ENCODE measurements around the gene CELSR1. TPM values are rescaled to one million over a fixed set of nuclear protein-coding genes. Genes with fewer than 3 reads are reported as not detected.
A peak's percentile ranks its signal among the peaks of the same experiment; 100 is the strongest.

The CELSR1 gene
- total RNA-seq, 1 donor from 2014 or later = 18.8 TPM

GRCh38 chr22:46547179-46547882, 9.9 kb upstream of the CELSR1 start:
- peak in 1 of 2 experiments; percentile 66 for DNase-seq (ENCODE audit: low spot score in 2 of 2, unreplicated experiment in 2 of 2)
- H3K9me3 Mint-ChIP-seq = peaks cover under 1% of the 10 kb centered on the region
- TF ChIP-seq CTCF (IDR thresholded peaks at IDR 0.05; ENCODE audit: unreplicated experiment) = no peak
- no peak overlapping the region for H3K4me3 Mint-ChIP-seq
- H3K4me1 Mint-ChIP-seq = peaks cover 33% of the 10 kb centered on the region
- H3K36me3 Mint-ChIP-seq = no peaks in the 10 kb centered on the region
- peak overlapping the region; percentile 73 for H3K27ac Mint-ChIP-seq
- peaks cover 15% of the 10 kb centered on the region for H3K27me3 Mint-ChIP-seq (ENCODE audit: low read depth)

GRCh38 chr22:46546466-46547178, 9.2 kb upstream of the CELSR1 start:
- Mint-ChIP-seq H3K27me3 (ENCODE audit: low read depth) (peaks cover 14% of the 10 kb centered on the region), H3K36me3 (no peaks in the 10 kb centered on the region), H3K4me1 (peaks cover 40% of the 10 kb centered on the region), H3K27ac (peak overlapping the region; percentile 73), H3K9me3 (no peaks in the 10 kb centered on the region), H3K4me3 (no peak overlapping the region)
- no peak for DNase-seq (ENCODE audit: low spot score in 2 of 2, unreplicated experiment in 2 of 2)
- no peak for TF ChIP-seq CTCF (IDR thresholded peaks at IDR 0.05; ENCODE audit: unreplicated experiment)

- no peaks in the 10 kb centered on the region for H3K9me3 Mint-ChIP-seq
- no peaks in the 10 kb centered on the region for H3K36me3 Mint-ChIP-seq
- peak overlapping the region; percentile 21 for H3K27ac Mint-ChIP-seq
- DNase-seq (ENCODE audit: low spot score in 2 of 2, unreplicated experiment in 2 of 2) = no peak
- H3K4me1 Mint-ChIP-seq = peaks cover 41% of the 10 kb centered on the region
- no peak for TF ChIP-seq CTCF (IDR thresholded peaks at IDR 0.05; ENCODE audit: unreplicated experiment)
- peaks cover 18% of the 10 kb centered on the region for H3K27me3 Mint-ChIP-seq (ENCODE audit: low read depth)
- H3K4me3 Mint-ChIP-seq = no peak overlapping the region
These were observed 7.8 kb upstream of the CELSR1 start for GRCh38 chr22:46545086-46545792.

DNA sequence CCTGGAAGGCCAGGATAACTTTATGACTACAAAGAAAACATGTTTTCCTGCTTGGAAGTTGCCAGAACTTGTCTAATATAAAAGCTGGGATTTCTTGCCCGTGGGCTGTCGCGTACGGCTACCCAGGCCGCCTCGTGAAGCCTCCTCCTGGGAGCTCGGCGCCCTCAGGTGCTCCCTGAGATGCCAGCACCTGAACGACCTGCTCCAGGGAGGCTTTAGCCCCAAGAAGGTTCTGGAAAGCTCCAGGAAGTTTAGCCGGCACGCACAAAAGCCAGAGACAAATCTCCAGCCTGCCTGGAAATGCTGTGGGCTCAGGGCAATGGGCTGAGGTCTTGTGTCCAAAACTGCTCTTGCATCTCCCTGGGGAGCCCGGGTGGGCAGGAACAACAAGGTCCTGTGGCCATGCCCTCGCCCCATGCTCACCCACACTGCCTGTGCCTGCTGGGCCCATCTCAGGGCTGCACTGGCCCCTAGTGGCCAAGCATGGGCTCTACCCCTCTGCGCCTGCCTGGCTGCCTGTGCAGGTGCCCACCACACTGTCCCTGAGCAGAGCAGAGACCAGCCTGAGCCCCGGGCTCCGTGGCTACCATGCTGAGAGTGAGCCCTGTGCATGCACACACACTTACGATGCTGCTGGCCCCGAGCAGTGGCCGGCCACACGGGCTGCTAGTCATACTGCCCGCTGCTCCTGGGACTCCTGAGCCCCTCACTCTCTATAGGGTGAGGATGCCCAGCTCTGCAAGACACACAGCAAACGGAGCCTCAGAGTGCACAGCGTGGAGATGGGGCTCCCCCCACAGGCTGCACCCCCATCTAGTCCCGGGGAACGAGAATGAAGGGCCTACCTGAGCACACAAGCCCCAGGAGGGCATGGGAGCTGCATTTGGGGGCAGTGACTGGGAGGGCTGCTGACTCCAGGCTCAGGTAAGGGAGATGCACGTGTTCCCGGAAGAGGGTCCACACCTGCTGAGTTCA, 4.9 kb upstream of the CELSR1 start:
- no peaks in the 10 kb centered on the region for H3K9me3 Mint-ChIP-seq
- peaks cover 36% of the 10 kb centered on the region for H3K27me3 Mint-ChIP-seq (ENCODE audit: low read depth)
- H3K36me3 Mint-ChIP-seq = no peaks in the 10 kb centered on the region
- no peak overlapping the region for H3K27ac Mint-ChIP-seq
- TF ChIP-seq CTCF (IDR thresholded peaks at IDR 0.05; ENCODE audit: unreplicated experiment) = peak; percentile 83
- DNase-seq (ENCODE audit: low spot score in 2 of 2, unreplicated experiment in 2 of 2) = peak in 1 of 2 experiments; percentile 81
- peaks cover 27% of the 10 kb centered on the region for H3K4me1 Mint-ChIP-seq
- no peak overlapping the region for H3K4me3 Mint-ChIP-seq

GRCh38 chr22:46541536-46541935, 4.1 kb upstream of the CELSR1 start:
- TF ChIP-seq CTCF (IDR thresholded peaks at IDR 0.05; ENCODE audit: unreplicated experiment) = no peak
- no peaks in the 10 kb centered on the region for H3K36me3 Mint-ChIP-seq
- peaks cover 20% of the 10 kb centered on the region for H3K4me1 Mint-ChIP-seq
- DNase-seq (ENCODE audit: low spot score in 2 of 2, unreplicated experiment in 2 of 2) = no peak
- no peak overlapping the region for H3K4me3 Mint-ChIP-seq
- H3K27me3 Mint-ChIP-seq (ENCODE audit: low read depth) = peaks cover 36% of the 10 kb centered on the region
- no peaks in the 10 kb centered on the region for H3K9me3 Mint-ChIP-seq
- no peak overlapping the region for H3K27ac Mint-ChIP-seq
